ENCODE results near the gene LANCL2. TPM values are rescaled to one million over a fixed set of nuclear protein-coding genes. Genes with fewer than 3 reads are reported as not detected.
A peak's percentile ranks its signal among the peaks of the same experiment; 100 is the strongest.

LANCL2 gene
- total RNA-seq, 1 donor from 2014 or later = 21.3 TPM

GRCh38 chr7:55444786-55445185 is 79.6 kb downstream of the LANCL2 start:
- Mint-ChIP-seq H3K27ac (ENCODE audit: unreplicated experiment) (no peak overlapping the region), H3K27me3 (ENCODE audit: low read depth) (no peaks in the 10 kb centered on the region), H3K9me3 (ENCODE audit: low read depth) (no peaks in the 10 kb centered on the region), H3K4me3 (ENCODE audit: unreplicated experiment) (no peak overlapping the region), H3K36me3 (ENCODE audit: low read depth) (no peaks in the 10 kb centered on the region), H3K4me1 (ENCODE audit: low read depth) (peaks cover 25% of the 10 kb centered on the region)
- no peak for DNase-seq (ENCODE audit: low spot score)
- TF ChIP-seq CTCF (IDR thresholded peaks at IDR 0.05) = no peak

DNA sequence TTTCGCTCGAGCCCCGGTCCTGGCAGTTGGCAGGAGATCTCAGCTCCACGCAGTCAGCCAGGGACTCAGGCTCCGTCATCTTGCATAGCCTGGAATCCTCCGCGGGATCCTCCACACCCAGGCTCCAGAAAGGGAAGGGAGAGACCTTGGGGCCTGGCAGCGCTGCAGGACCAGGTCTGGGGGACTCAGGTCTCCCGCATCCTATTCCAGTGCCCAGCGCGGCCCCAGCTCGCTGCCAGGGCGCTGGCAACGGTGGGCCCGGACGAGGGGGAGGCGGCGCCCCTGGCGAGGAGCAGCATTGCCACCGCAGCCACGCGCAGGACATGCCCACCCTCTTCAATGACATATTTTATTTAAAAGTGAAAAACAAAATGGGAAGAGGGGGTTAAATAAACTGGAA is 83.4 kb downstream of the LANCL2 start:
- no peak for TF ChIP-seq CTCF (IDR thresholded peaks at IDR 0.05)
- no peaks in the 10 kb centered on the region for H3K36me3 Mint-ChIP-seq (ENCODE audit: low read depth)
- no peak for DNase-seq (ENCODE audit: low spot score)
- H3K4me3 Mint-ChIP-seq (ENCODE audit: unreplicated experiment) = no peak overlapping the region
- no peak overlapping the region for H3K27ac Mint-ChIP-seq (ENCODE audit: unreplicated experiment)
- H3K9me3 Mint-ChIP-seq (ENCODE audit: low read depth) = no peaks in the 10 kb centered on the region
- H3K4me1 Mint-ChIP-seq (ENCODE audit: low read depth) = peaks cover 6% of the 10 kb centered on the region
- H3K27me3 Mint-ChIP-seq (ENCODE audit: low read depth) = no peaks in the 10 kb centered on the region

GRCh38 chr7:55449205-55449991 is 84.3 kb downstream of the LANCL2 start:
- Mint-ChIP-seq H3K27ac (ENCODE audit: unreplicated experiment) (no peak overlapping the region), H3K4me3 (ENCODE audit: unreplicated experiment) (no peak overlapping the region), H3K36me3 (ENCODE audit: low read depth) (no peaks in the 10 kb centered on the region), H3K9me3 (ENCODE audit: low read depth) (no peaks in the 10 kb centered on the region), H3K4me1 (ENCODE audit: low read depth) (peaks cover 6% of the 10 kb centered on the region), H3K27me3 (ENCODE audit: low read depth) (no peaks in the 10 kb centered on the region)
- TF ChIP-seq CTCF (IDR thresholded peaks at IDR 0.05) = no peak
- DNase-seq (ENCODE audit: low spot score) = peak; percentile 91

- Mint-ChIP-seq H3K36me3 (ENCODE audit: low read depth) (no peaks in the 10 kb centered on the region), H3K4me1 (ENCODE audit: low read depth) (peaks cover 6% of the 10 kb centered on the region), H3K27ac (ENCODE audit: unreplicated experiment) (no peak overlapping the region), H3K4me3 (ENCODE audit: unreplicated experiment) (no peak overlapping the region), H3K9me3 (ENCODE audit: low read depth) (no peaks in the 10 kb centered on the region), H3K27me3 (ENCODE audit: low read depth) (no peaks in the 10 kb centered on the region)
- no peak for DNase-seq (ENCODE audit: low spot score)
- no peak for TF ChIP-seq CTCF (IDR thresholded peaks at IDR 0.05)
Measured at GRCh38 chr7:55449992-55450535, 84.9 kb downstream of the LANCL2 start.

DNA sequence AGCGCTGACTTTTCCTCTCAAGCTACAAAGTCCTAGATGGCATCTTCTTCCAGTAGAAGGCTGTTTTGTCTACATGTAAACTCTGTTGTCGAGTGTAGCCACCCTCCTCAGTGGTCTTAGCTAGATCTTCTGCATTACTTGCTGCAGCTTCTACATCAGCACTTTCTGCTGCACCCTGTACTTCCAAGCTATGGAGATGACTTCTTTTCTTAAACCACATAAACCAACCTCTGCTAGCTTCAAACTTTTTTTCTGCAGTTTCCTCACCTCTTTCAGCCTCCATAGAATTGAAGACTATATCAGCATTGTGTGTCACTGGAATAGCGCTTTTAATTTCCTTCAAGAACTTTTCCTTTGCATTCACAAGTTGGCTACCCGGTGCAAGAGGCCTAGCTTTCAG is 87.8 kb downstream of the LANCL2 start:
- TF ChIP-seq CTCF (IDR thresholded peaks at IDR 0.05) = no peak
- no peaks in the 10 kb centered on the region for H3K4me1 Mint-ChIP-seq (ENCODE audit: low read depth)
- no peak for DNase-seq (ENCODE audit: low spot score)
- no peaks in the 10 kb centered on the region for H3K27me3 Mint-ChIP-seq (ENCODE audit: low read depth)
- H3K4me3 Mint-ChIP-seq (ENCODE audit: unreplicated experiment) = no peak overlapping the region
- H3K36me3 Mint-ChIP-seq (ENCODE audit: low read depth) = peaks cover 2% of the 10 kb centered on the region
- peaks cover 18% of the 10 kb centered on the region for H3K9me3 Mint-ChIP-seq (ENCODE audit: low read depth)
- H3K27ac Mint-ChIP-seq (ENCODE audit: unreplicated experiment) = no peak overlapping the region

Data from chondrocyte (in vitro differentiated cells).